HG03342 (cell line): ENCODE results near the gene TXNIP.

Source experiments
- ATAC-seq: cut with Tn5 transposase; IDR thresholded peaks from one replicate; pipeline ENCODE4 v1.9.1; 2021; ENCODE audit warnings: mild to moderate bottlenecking, moderate library complexity; ENCODE audit not compliant: unreplicated experiment

The TXNIP gene

DNA sequence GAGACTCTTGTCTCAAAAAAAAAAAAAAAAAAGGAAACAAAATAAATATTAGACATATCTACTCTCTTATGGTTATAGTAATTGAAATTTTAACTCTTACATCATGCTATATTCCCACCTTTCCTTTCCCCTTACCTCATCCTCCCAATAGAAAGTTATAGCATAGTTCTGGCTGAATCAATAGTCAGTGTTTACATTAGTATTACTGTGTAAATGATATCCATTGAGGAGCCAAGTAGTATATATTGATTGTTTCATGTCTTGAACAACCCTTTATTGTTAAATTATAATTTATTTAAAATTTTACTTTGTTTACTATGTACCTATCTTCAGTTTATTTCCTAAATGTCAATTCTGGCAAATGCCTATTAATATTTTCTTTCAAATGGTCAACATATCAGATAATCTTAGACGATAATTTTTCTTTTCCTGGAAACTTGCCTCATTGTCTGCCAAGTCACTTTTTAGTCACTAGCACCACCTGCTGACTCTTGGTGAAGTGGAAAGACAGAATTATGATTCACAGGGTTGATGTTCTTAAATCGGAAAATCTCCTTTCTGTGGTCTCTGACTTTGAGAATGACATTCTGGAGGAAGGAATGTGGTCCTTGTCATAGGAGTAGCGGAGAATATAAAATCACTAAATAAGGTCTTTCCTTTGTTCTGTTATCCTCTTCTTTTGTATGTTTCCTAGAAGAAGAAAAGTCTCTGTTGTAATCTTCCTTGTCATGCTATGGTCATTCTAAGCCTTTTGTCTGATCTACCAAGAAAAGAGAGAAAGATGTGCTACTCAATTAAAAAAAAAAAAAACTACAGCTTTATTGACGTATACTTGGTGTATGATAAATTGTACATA, 16.6 kb upstream of the TXNIP start:
- ATAC-seq = no peak

DNA sequence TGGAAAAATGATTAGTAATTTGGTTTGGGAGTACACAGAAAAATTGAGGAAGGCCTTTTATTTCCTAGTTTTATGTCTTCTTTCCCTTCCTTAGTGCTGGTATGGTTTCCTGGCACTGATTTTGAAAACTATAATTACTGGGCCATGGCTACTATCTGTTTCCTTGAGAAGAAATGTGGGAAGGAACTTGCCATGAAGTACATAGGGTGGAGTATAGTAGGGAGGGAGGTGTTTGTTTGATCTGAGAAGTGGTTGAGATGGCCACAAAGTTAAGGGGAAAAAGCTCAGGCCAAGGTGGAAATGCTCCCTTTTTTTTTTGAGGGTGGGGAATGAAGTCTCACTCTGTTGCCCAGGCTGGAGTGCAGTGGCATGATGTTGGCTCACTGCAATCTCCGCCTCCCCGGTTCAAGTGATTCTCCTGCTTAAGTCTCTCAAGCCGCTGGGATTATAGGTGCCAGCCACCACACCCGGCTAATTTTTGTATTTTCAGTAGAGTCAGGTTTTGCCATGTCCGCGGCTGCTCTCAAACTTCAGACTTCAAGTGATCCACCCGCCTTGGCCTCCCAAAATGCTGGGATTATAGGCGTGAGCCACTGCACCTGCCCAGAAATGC, 13.9 kb upstream of the TXNIP start:
- ATAC-seq = no peak

DNA sequence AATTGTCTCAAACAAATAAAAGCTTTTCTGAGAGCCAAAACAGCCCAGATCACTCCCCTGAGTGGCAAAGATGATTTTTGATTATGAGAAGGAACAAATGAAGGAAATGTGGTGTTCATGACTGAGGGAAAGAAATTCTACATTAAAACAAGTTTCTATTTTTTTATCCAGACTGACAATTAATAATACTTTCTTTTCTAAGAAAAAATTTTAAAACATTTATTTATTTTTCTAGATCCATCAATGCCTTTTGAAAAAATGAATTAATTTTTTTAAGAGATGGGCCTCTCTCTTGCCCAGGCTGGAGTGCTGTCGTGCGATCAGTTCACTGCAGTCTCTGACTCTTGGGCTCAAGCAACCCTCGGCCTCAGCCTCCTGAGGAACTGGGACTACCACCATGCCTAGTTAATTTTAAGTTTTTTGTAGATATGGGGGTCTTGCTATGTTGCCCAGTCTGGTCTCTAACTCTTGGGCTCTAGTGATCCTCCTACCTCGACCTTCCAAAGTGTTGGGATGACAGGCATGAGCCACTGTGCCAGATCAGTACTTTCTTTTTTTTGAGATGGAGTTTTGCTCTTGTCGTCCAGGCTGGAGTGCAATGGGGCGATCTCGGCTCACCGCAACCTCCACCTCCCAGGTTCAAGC, 11.2 kb upstream of the TXNIP start:
- ATAC-seq = no peak

GRCh38 chr1:146001709-146002108, 5.3 kb upstream of the TXNIP start:
- no peak for ATAC-seq

DNA sequence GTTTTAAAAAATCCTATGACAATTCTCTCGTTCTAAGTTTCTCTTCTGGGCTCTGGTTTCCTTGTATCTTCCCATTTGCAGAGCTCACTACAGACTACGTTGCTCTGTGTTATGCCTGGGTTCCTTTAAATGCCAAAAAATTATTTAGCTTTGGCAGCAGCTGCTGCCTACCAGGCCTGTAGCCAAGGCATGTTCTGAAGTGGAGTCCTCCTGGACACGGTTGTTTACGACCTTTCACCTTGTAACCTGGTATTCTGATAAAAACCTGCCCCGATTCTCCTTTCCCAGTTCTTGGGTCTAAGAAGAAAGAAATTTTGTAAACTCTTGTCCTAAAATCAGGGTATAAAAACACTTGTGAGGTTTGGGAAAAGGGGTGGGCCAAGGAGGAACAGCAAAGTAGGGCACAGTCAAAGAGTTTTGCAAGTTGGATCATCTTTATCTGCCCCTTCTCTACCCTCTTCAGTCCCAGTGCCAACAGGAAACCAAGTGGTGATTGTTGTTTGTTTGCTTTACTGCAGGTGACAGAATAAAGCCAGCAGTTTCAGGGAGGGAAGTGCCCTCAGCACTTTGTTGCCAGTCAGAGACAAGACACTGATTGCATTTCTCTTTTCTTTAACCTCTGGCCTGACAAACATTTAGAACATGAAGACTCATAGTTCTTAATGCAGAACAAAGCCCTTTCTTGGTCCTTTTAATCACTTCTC, 3.1 kb upstream of the TXNIP start:
- no peak for ATAC-seq

DNA sequence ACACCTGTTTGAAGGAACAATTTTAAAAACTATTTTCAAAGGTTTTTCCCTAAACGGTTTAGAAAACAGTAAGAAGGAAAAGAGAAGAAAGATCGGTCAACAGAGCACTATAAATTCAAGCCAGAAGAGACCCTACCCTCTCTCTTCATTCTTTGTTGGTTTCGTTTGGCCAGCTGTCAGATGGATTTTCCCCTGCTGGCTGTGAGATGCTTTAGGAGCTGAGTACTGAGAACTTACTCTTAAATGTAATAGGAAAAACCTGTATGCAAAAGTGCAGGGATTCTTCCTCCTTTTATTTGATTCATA, 1.3 kb upstream of the TXNIP start:
- no peak for ATAC-seq

DNA sequence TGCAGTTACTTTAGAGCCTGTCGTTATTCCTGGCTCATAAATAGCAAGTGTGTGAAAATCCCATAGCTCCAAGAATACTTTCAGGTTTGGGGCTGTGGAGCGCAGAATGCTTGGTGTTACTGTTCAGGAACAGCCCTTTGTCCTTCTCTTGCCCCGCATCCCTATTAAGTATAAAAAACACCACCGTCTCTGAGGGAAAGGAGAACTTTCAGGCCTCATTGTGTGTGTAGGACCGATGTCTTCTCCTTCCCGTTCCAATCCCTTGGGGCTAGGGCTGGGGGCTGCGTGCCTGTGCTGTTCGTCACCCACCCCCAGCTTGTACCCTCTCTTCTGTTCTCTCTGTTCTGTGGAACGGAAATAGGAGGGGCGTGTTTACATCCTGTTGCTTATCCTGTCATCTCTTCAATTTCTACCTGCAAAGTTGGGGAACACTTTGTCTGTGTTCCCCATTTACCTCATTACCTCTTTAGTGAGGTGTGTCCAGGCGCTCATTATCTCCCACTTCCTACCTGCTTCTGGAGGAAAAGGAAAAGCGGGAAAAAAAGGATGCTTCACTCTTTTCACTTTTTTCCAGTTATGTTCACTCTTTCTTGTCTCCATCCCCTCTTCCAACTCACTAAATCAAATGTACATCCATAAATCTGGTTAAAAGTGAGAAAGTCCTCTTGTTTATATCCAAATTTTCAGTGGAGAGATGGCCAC, 788 bp upstream of the TXNIP start:
- ATAC-seq = peak; percentile 7

DNA sequence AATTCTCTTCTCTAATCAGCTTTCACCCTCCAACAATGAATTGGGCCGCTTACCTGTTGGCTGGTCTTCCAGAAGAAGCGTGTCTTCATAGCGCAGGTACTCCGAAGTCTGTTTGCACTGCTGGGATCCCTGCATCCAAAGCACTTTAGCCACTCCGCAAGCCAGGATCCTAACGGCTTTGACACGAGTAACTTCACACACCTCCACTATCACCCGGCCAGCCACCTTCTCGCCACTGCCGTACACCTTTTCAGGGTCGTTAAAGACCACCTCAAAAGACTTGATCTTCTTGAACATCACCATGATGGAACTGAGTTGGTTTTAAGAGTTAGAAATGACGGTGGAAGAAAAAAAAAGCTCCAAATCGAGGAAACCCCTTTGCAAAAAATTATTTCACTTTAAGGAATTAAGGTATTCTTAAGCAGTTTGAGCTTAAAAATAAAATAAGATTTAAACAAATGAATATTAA, 381 bp downstream of the TXNIP start:
- no peak for ATAC-seq

- ATAC-seq = no peak
These were observed 1.1 kb downstream of the TXNIP start for GRCh38 chr1:145995148-145995881.

- no peak for ATAC-seq
These were observed 1.8 kb downstream of the TXNIP start for GRCh38 chr1:145994391-145995120.

- no peak for ATAC-seq
These were observed 2.6 kb downstream of the TXNIP start for GRCh38 chr1:145993618-145994390.

- no peak for ATAC-seq
These were observed 3.3 kb downstream of the TXNIP start for GRCh38 chr1:145992958-145993617.

DNA sequence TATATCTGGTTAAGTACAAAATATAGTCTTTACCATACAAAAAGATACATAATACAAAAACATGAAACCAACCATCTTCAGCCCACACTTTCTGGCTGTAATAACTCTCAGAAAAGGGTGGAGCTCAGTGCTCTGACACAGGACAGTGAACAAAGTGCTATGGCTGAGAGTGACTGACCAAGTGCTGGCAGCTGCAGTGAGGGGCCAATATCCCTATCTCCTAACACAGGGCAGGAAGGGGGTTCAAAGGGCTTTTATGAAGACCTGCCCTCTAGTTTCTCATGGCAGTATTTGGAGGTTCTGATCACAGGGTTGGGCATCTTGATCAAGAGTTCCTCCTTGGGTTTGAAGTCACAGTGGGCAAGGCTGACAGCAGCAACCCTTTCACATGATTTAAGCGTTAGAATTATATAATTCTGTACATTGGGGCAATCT, 3.9 kb downstream of the TXNIP start:
- ATAC-seq = no peak

- no peak for ATAC-seq
These were observed 4.5 kb downstream of the TXNIP start for GRCh38 chr1:145991735-145992412.

DNA sequence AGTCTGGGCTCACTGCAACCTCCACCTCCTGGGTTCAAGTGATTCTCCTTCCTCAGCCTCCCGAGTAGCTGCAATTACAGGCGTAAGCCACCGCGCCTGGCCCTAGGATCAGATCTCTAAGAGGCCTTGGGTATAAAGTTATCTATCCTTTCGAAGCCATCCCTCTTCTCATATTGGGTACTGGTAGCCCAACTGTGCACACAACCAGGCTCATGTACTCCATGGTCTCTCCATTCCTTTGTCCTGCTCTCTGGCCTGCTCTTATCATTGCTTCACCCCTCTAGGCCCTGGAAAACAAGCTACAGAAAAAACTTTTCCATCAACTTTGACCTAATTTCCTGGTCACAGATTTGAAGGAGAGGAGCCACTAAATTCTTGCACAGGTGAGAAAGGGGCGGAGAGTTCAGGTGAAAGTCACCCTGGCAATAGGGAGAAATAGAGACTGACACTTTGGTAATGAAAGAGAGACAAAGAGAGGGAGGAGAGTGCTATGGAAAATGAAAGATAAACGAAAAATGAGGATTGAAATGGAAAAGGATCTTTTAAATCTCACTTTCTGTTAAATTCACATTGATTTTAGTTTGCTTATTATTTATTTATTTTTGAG, 6.0 kb downstream of the TXNIP start:
- ATAC-seq = no peak

GRCh38 chr1:145988773-145989172, 7.6 kb downstream of the TXNIP start:
- no peak for ATAC-seq

DNA sequence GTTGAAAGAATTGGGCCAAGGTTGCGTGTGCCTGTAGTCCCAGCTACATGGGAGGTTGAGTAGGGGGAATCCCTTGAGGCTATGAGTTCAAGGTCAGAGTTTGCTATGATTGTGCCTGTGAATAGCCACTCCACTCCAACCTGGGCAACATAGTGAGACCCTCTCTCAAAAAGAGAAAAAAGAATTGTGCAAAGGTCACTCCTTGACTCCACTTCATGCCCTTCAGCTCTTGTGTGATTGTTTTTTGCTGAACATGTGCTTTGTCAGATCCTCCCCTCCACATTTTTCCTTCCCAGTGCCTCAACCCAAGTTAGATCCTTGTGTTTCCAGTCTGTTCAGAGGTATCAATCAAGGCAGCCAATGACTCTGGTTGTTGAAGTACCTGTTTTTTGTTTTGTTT, 8.5 kb downstream of the TXNIP start:
- no peak for ATAC-seq
